ENCODE data around the gene LRRC71.

DNA sequence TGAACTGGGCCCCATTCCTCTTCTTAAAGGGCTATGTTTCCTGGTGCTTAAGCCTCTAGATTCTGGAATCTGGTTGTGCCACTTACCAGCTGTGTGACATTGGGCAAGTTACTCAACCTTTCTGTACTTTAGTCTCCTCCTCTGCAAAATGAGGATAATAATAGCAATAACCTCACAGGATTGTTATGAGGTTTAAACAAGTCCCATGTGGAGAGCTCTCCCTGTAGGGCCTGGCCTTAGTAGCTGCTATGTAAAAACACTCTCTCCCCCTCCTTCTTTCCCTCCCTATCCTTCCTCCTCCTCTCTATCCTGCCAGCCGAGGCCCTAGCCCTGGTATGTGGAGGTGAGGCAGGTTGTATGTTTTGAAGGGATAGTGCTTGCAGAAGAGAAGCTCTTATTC, 35.1 kb upstream of the LRRC71 start:
- TF ChIP-seq GATA2 (IDR thresholded peaks at IDR 0.05; ENCODE audit: low read depth, low read length) = no peak
- no peak for TF ChIP-seq GATA3 (IDR thresholded peaks at IDR 0.05; ENCODE audit: low read depth, low read length)

All from SH-SY5Y (cell line).